Bronchial epithelial cell (primary cell): Measurements from ENCODE around the gene LYG2. TPM values are rescaled to one million over a fixed set of nuclear protein-coding genes. Genes with fewer than 3 reads are reported as not detected.
"Not testable (repeated sequence)": the region's sequence is repeated elsewhere in the genome, so short reads cannot be mapped to it uniquely, and the experiment has no call there.

Source experiments
- DNase-seq: peaks from one replicate; pipeline ENCODE4 v3.0.0-alpha.2; 2010; ENCODE audit warnings: low read depth
- FAIRE-seq: peaks from 2 replicates; lab custom pipeline; 2011; peaks lifted over from hg19 to GRCh38; lab: Jason Lieb, UNC
- H3K27me3 ChIP-seq: 2 replicates; pipeline ENCODE4 v1.5.1; 2011; ENCODE audit warnings: low read length; ENCODE audit not compliant: control insufficient read depth, insufficient read depth
- H3K36me3 ChIP-seq: 2 replicates; pipeline ENCODE4 v1.5.1; 2011; ENCODE audit warnings: low read length; ENCODE audit not compliant: control insufficient read depth, insufficient read depth
- H3K4me3 ChIP-seq: 2 replicates; pipeline ENCODE4 v1.5.1; 2011; ENCODE audit warnings: mild to moderate bottlenecking, low read depth, low read length, control low read depth
- CTCF ChIP-seq: IDR thresholded peaks from 2 replicates; pipeline ENCODE4 v1.5.1; 2011; ENCODE audit warnings: mild to moderate bottlenecking, moderate library complexity, low read length, control low read depth, inconsistent platforms; ENCODE audit not compliant: insufficient read depth, severe bottlenecking
- total RNA-seq: library from RNA; depleted of rRNA; stranded (reverse); fragments of >200 nt; gene quantifications from 2 replicates; pipeline ENCODE4 v1.2.1, GENCODE V29; 2014

LYG2 gene
- total RNA-seq, result not detected in 2 replicates

- Histone ChIP-seq H3K27me3 (no peaks in the 10 kb centered on the region), H3K4me3 (no peak within 1 kb of the TSS), H3K36me3 (no peaks in the 10 kb centered on the region)
- no peak for DNase-seq
- no peak for TF ChIP-seq CTCF
- no peak for FAIRE-seq
Measured at GRCh38 chr2:99255491-99256318, at the start of gene LYG2. TSS of gene LYG2 (minus strand) at chr2:99255666. CDS start at chr2:99254260, 1,406 bp downstream.

GRCh38 chr2:99301097-99301496 lies 45.6 kb upstream of the LYG2 start, which contains the start of gene LYG1:
TSS of gene LYG1 (minus strand) at chr2:99301197. CDS start at chr2:99295670, 5,527 bp downstream.
- not testable (repeated sequence) for H3K27me3 ChIP-seq, FAIRE-seq, H3K36me3 ChIP-seq, H3K4me3 ChIP-seq, DNase-seq

GRCh38 chr2:99299580-99299979 lies 44.1 kb upstream of the LYG2 start:
- DNase-seq (no peak), FAIRE-seq (no peak)
- no peak for TF ChIP-seq CTCF
- H3K36me3 ChIP-seq, result no peaks in the 10 kb centered on the region
- H3K27me3 ChIP-seq, result no peaks in the 10 kb centered on the region
- no peak overlapping the region for H3K4me3 ChIP-seq

GRCh38 chr2:99297994-99298393 lies 42.5 kb upstream of the LYG2 start:
- H3K27me3 ChIP-seq, result no peaks in the 10 kb centered on the region
- FAIRE-seq (no peak), DNase-seq (peak; percentile 36)
- TF ChIP-seq CTCF, result no peak
- no peaks in the 10 kb centered on the region for H3K36me3 ChIP-seq
- H3K4me3 ChIP-seq, result no peak overlapping the region

- TF ChIP-seq CTCF, result no peak
- DNase-seq, result peak; percentile 17
- Histone ChIP-seq H3K4me3 (no peak overlapping the region), H3K27me3 (no peaks in the 10 kb centered on the region), H3K36me3 (no peaks in the 10 kb centered on the region)
- no peak for FAIRE-seq
Measured at GRCh38 chr2:99285526-99285925, 30.1 kb upstream of the LYG2 start.

- no peak for DNase-seq
- H3K4me3 ChIP-seq, result no peak overlapping the region
- H3K27me3 ChIP-seq, result no peaks in the 10 kb centered on the region
- no peaks in the 10 kb centered on the region for H3K36me3 ChIP-seq
- FAIRE-seq, result no peak
- TF ChIP-seq CTCF, result no peak
Measured at GRCh38 chr2:99279969-99280695, 24.7 kb upstream of the LYG2 start.
